GM21390 (cell line): Measurements from ENCODE around the gene TMEM126A.
"Not testable (repeated sequence)": the region's sequence is repeated elsewhere in the genome, so short reads cannot be mapped to it uniquely, and the experiment has no call there.

ENCODE experiments used
- ATAC-seq: cut with Tn5 transposase; IDR thresholded peaks from one replicate; pipeline ENCODE4 v1.9.1; 2021; ENCODE audit not compliant: unreplicated experiment

The TMEM126A gene

DNA sequence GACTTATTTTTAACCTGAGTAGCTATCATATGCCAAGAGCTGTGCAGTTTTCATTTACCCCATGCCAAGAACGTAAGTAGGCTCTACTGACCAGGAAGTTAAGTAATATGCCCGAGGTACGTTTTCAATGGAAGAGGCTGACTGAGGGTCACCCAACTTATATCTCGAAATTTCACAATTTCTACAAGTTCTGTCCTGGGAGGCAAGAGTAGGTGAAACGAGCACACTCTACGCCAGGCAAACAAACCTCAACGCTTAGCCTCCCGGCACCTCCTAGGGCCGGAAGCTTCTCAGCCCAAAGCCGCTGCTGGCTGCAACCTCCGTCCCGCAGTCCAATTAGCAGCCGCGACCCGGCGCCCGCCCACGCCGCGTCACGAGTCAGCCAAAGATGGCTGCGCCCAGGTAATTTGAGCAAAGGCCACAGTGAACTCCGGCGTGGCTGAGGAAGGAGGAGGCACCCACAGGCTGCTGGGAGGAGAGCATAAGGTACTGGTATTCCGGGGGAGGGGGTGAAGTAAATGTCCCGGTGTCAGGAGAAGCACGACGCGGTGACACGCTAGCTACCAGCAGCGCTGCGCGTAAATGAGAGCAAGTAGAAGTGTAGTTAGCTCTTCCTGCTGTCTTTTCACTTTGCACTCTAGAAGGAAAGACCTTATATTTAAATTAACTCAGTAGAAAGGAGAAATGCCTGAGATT, at the start of gene TMEM126A:
TSS of gene TMEM126A (plus strand) at position 364 of the 696 bp plus-strand sequence. CDS start 2,289 bp downstream, outside the sequence.
- peak; percentile 100 for ATAC-seq

DNA sequence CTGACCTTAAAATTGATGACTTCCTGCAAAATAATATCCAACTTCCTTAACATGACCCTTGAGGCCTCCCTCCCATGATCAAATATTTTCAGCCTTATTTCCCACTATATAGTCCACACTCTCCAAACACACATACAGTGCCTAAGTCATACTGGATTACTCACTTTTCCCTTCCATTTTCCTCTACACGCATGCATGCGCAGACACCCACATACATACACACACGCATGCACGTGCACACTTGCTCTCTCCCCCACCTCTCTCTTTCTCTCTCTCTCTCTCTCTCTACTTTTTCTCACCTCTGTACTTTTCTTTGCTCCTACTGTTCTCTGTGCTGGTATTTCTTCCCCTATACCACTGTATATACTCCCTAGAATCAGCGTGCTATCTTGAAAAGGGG, 48.7 kb upstream of the TMEM126A start:
- no peak for ATAC-seq

DNA sequence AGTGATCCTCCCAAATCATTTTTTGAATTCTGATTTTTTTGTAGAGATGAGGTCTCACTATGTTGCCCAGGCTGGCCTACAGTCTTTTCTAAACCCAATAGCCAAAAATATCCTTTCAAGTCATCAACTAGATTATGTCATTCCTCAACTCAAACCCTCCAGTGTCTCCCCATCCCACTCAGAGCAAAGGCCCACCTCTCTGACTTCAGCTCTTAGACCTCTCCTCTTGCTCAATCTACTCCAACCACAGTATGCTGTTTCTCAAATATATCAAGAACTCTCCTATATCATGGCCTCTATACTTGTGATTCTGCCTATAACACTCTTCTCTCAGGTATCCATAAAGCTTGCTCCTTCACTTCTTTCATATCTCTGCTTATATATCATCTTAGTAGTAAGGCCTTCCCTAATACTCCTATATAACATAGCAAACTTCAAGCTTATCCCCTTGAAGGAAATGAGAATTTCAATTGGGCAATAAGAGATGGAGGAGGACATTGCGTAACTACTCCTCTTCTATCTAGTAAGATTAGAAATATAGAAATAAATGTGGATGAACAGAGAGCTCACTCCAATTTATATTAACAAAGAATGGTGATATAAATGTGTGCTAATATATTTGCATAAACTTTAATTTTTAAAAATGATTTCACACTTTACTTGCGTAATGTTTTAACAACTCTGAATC, 45.1 kb upstream of the TMEM126A start:
- ATAC-seq, result no peak

DNA sequence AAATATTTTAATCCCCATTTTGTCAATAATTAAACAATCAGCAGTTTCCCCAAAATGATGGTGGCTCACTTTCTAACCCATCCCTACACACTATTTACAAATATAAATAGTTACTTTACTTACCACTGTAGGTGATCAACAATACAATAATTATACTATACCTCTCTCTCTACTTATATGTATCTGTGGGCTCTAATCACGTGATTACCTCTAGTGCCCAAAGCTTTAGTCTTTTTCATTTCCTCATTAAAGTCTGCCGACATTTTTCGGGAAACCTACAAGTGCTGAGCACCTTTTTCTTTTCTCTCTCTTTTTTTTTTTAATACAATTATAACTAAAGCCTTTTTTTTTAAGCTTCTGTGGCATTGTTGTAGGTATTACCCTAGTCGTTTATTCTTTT, 44.5 kb upstream of the TMEM126A start:
- ATAC-seq, result no peak

DNA sequence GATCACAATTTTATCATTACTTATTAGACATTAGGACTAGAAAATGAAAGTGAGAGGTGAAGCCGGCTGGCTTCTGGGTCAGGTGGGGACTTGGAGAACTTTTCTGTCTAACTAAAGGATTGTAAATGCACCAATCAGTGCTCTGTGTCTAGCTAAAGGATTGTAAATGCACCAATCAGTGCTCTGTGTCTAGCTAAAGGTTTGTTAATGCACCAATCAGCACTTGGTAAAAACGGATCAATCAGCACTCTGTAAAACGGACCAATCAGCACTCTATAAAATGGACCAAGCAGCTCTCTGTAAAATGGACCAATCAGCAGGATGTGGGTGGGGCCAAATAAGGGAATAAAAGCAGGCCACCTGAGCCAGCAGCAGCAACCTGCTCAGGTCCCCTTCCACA, 41.5 kb upstream of the TMEM126A start:
- ATAC-seq, result not testable (repeated sequence)

DNA sequence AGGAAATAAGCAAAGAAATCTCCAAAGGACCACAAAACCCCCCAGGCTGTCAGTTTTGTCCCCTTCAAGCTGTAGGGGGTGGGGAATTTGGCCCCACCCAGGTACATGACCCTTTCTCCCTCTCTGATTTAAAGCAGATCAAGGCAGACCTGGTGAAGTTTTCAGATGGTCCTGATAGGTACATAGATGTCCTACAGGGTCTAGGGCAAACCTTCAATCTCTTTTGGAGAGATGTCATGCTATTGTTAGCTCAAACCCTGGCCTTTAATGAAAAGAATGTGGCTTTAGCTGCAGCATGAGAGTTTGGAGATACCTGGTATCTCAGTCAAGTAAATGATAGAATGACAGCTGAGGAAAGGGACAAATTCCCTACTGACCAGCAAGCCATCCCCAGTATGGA, 39.1 kb upstream of the TMEM126A start:
- ATAC-seq, result not testable (repeated sequence)

DNA sequence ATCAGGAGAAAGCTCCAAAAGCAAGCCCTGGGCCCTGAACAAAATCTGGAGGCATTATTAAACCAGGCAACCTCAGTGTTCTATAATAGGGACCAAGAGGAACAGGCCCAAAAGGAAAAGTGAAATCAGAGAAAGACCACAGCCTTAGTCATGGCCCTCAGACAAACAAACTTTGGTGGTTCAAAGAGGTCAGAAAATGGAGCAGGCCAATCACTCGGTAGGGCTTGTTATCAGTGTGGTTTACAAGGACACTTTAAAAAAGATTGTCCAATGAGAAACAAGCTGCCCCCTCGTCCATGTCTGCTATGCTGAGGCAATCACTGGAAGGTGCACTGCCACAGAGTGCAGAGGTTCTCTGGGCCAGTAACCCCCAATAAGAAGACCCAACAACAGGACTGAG, 38.5 kb upstream of the TMEM126A start:
- ATAC-seq, result not testable (repeated sequence)

DNA sequence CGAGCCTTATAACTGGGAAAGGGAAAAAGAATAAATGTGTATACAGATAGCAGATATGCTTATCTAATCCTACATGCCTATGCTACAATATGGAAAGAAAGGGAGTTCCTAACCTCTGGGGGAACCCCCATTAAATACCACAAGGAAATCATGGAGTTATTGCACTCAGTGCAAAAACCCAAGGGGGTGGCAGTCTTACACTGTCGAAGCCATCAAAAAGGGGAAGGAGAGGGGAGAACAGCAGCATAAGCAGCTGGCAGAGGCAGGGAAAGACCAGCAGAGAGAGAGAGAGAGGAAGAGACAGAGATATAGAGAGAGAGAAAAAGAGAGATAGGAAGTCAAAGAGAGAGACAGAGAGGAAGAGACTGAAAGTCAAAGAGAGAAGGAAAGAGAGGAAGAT, 36.1 kb upstream of the TMEM126A start:
- not testable (repeated sequence) for ATAC-seq

DNA sequence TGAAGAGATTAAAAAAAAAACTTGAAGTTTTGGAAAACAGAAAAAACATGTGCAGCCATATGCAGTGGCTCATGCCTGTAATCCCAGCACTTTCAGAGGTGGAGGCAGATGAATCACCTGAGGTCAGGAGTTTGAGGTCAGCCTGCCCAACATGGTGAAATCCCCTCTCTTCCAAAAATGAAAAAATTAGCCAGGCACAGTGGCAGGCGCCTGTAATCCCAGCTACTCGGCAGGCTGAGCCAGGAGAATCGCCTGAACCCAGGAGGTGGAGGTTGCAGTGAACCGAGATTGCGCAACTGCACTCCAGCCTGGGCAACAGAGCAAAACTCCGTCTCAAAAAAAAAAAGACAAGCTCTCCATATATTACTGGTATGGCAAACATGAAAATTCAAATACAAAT, 28.3 kb upstream of the TMEM126A start:
- ATAC-seq, result no peak

DNA sequence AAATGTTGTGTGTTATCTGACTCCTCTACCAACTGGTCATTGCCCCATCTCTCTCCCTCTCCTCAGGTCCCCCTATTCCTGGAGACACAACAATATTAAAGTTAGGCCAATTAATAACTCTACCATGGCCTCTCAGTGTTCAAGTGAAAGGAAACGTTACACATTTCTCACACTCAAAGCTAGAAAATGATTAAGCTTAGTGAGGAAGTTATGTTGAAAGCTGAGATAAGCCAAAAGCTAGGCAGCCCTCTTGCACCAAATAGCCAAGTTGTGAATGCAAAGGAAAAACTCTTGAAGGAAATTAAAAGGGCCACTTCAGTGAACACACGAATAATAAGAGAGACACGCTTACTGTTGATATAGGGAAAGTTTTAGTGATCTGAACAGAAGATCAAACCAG, 27.5 kb upstream of the TMEM126A start:
- ATAC-seq, result no peak

DNA sequence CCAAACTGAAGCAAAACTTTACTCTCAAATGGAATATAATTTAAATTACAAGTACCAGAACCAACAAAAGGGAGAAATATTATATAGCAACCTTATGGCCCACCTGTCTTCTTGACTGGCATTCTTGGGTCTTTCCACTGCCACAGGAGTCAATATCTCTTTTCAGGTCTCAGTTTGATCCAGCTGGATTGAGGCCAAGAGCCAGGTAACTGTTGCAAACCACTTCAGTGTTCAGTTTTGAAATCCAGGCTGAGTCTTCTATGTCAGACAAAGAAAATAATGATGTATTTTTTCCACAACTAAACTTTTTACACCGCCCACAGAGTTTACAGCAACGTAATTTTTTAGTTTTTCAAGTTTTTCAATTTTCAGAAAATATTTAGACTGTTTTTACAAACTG, 21.3 kb upstream of the TMEM126A start:
- no peak for ATAC-seq

DNA sequence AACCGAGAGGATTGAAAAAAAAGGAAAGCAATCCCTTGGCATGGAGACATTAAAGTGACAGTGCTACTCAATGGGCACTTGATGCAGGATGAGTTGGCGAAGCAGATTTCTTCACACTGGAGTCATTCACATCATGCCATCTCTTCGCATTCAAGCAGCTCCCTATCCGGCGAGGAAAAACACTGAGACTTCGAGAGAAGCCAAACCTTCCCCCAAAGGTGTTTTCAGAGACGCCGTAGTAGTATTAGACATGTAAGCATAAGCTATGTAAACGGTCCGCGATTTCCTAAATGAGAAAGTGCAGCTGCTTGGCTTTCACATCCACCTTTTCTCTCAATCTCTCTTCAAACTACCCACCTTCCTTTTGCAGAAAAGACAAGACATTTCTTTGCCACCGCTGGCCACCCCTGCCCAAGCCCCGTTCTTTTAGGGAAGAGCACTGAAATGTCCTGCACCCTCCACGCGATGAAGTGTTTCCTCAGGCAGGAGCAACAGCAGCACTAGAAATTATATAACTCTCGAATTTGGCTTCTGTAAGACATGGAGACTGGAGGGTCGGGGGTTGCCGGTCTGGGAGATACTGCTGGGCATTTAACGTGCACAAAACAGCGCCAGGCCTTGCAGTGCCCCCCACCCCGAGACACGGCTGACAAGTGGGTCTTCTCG, 20.3 kb upstream of the TMEM126A start, which contains the start of gene DLG2:
TSS of gene DLG2 (minus strand) at position 13 of the 666 bp plus-strand sequence.
- no peak for ATAC-seq

DNA sequence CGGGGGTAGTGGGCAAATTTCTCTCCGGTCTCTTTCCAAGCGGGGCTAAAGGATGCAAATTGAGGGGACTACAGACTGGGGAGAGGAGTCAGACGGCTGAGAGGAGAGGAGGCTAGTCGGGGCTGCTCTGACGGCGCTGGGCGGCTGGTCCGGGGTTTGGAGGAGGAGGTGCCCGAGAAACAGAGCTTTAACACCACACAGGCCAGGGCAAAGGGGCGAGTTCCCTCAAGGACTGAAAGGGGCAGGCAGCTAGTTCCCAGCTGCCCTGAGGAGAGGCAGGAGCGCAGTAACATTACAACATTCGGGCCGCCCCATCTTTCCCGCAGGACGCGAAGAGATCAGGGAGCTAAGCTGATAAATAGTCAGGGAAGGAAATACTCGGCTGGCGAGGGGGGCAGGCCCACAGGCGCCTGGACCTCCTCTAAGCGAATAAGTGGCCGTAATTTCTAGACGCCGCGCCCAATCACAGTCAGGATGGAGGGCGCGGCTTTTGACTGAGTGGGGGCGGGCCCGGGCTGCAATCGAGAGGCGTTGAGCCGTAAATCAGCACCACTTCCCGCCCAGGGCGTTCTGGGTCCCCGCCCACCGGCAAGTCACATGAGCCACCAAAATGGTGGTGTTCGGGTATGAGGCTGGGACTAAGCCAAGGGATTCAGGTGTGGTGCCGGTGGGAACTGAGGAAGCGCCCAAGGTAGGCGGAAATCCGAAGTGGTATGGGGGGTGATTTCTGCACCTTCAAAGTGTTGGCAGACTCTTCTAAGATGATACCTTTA, 19.6 kb upstream of the TMEM126A start, which contains the start of gene TMEM126B:
TSS of gene TMEM126B (plus strand) at position 596 of the 773 bp plus-strand sequence. CDS start at position 611, 15 bp downstream.
- ATAC-seq, result peak; percentile 99

DNA sequence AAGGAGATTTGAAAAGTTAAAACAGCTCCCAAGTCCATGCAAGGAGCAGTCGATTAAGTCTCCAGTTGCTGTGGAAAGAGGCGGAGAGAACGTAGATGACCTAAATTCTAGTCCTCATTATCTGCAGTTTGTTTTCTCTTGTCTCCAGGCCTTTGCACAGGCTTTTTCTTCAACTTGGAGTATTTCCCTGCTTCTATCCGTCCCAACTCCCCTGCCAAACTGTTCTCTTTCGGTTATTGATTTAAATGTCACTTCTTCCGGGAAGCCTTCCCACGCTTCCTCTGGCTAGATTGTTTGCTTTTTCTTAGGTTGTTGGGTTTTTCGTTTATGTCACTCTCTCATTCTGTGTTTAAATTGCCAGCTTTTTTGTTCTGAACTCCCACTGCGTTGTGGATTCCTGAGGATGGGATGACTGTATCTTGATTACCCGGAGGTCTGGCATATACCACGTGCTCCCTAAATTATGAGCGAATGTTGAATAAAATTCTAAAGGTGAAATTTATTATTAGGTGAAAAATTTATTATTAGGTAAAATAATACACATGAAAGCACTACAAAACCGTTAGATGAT, 18.9 kb upstream of the TMEM126A start:
- ATAC-seq, result peak; percentile 19

DNA sequence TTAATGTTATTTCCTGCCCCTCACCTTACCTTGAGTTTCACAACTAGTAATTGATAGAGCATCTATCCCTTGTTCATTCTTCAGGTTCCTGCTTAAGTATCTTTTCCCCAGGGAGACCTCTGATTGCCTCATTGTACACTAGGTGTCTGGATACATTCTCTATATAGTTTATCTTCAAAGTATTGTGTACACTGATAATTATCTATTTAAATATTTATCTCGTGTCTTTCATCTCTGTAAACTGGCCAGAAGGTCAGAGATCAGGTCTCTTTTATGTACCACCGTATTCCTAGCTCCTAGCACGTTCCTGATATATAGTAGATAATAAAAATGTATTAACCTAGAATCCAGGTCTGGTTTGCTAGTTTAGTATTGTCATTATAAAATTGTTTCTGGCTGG, 13.0 kb upstream of the TMEM126A start:
- no peak for ATAC-seq

DNA sequence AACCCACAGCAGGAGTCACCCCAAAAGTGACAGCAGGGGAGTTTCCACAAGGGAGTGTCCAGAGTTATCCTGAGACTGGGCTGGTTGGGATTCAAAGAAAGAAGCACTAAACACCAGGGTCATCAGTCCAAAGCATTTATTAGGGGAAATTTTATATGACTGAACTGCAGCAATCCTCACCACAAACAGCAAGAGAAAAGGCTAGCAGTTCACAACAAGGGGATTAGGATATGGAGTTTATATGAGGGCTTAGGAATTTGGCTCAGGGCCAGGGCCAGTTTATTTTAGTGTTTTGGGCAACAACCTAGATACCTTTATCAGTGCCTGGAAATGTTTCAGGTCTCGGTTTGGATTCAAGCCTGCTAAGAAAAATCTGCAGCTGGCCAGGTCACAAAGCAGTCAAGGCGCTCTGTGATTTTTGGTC, 4.6 kb upstream of the TMEM126A start:
- no peak for ATAC-seq

DNA sequence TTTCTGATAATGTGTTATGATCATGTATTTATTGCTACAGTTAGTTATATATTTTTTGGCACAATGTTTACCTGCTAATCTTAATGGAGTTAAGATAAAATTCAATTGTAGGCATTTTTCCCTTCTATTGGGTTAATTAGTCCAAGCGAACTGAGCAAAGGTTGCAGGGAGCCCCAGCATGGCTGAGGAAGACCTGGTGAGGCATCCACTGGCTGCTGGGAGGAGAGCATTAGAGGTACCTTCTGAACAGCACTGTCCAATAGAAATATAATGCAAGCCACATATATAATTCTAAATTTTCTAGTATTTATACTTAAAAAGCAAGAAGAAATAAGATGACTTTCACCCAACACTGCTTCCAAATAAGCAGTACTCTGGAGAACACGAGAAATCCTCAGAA, 689 bp upstream of the TMEM126A start:
- ATAC-seq, result peak; percentile 20

DNA sequence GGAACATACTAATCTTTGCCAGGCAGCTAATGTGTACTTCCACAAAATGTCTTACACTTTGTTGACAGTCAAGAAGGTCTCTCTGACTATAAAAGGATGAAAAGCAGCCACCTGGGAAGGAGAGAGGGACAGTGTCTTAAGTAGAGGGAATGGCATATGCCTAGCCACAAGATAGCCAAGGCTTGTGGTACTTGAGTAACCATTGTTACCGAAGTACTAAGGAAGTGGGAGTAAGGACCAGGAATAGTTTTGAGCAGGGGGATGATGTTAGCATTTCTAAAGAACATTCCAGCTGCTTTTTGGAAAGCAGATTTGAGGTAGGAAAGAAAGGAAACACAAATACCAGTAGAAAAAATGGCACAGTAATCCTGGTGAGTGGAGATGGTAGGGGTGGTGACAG, 3.4 kb downstream of the TMEM126A start:
- ATAC-seq, result no peak

DNA sequence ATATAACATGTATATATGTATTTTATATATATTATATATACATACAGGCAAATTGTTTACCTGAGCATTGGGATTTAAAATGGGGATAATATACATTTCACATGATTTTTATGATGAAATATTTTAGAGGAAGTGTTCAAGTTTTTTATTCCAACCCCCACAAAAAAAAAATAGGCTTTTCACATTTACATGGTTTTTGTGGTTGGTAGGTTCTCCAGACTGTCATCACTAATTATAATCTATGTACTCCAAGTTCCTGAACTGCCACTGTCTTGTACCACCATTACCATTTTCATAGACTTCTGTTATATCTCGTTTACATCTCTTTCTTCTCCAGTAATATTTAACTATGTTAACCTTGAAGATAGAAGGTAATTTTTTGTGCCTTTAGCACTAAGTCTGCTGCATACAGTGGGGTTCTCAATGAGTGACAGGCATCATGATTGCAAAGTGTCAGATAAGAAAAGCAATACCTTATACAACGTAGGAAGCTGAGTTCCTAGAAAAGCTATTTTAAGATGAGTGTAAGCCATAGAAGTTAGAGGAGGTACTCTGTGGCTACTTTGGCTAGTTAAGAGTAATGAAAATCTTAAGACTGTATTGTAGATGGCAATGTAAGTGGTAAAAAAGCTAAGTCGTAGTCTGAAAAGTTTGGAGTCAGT, 5.2 kb downstream of the TMEM126A start:
- ATAC-seq, result no peak

DNA sequence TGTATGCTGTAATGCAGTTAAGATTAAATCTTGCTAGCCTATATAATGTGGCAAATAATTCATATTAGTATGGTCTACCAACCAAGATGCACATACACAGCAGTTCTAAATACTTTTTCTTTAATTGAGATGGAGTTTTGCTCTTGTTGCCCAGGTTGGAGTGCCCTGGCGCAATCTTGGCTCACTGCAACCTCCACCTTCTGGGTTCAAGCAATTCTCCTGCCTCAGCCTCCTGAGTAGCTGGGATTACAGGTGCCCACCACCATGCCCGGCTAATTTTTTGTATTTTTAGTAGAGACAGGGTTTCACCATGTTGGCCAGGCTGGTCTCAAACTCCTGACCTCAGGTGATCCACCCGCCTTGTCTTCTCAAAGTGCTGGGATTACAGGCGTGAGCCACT, 6.6 kb downstream of the TMEM126A start:
- not testable (repeated sequence) for ATAC-seq
